Measurements from ENCODE around the gene TRIM37.

The TRIM37 gene

GRCh38 chr17:59046192-59046591, 60.5 kb downstream of the TRIM37 start:
- Histone ChIP-seq H3K4me3 (ENCODE audit: insufficient read depth, low read depth, low read length, poor library complexity, severe bottlenecking) (no peak overlapping the region), H3K36me3 (ENCODE audit: control insufficient read depth, insufficient read depth, low read length) (peaks cover 46% of the 10 kb centered on the region), H3K4me1 (ENCODE audit: control insufficient read depth, insufficient read depth, low read length, poor library complexity, severe bottlenecking) (no peaks in the 10 kb centered on the region), H3K27ac (ENCODE audit: insufficient read depth, low read length, poor library complexity, severe bottlenecking) (no peak overlapping the region), H3K27me3 (replicated peaks; ENCODE audit: control insufficient read depth, insufficient read depth, low read length, poor library complexity, severe bottlenecking) (no peaks in the 10 kb centered on the region), H3K9me3 (ENCODE audit: control insufficient read depth, low read length) (no peaks in the 10 kb centered on the region)
- DNase-seq, result no peak

GRCh38 chr17:59038734-59039133, 67.9 kb downstream of the TRIM37 start:
- no peak for DNase-seq
- Histone ChIP-seq H3K4me3 (ENCODE audit: insufficient read depth, low read depth, low read length, poor library complexity, severe bottlenecking) (no peak overlapping the region), H3K36me3 (ENCODE audit: control insufficient read depth, insufficient read depth, low read length) (peaks cover 34% of the 10 kb centered on the region), H3K27ac (ENCODE audit: insufficient read depth, low read length, poor library complexity, severe bottlenecking) (no peak overlapping the region), H3K4me1 (ENCODE audit: control insufficient read depth, insufficient read depth, low read length, poor library complexity, severe bottlenecking) (no peaks in the 10 kb centered on the region), H3K9me3 (ENCODE audit: control insufficient read depth, low read length) (no peaks in the 10 kb centered on the region), H3K27me3 (replicated peaks; ENCODE audit: control insufficient read depth, insufficient read depth, low read length, poor library complexity, severe bottlenecking) (no peaks in the 10 kb centered on the region)

- DNase-seq, result no peak
- Histone ChIP-seq H3K27me3 (replicated peaks; ENCODE audit: control insufficient read depth, insufficient read depth, low read length, poor library complexity, severe bottlenecking) (no peaks in the 10 kb centered on the region), H3K36me3 (ENCODE audit: control insufficient read depth, insufficient read depth, low read length) (peaks cover 29% of the 10 kb centered on the region), H3K4me1 (ENCODE audit: control insufficient read depth, insufficient read depth, low read length, poor library complexity, severe bottlenecking) (no peaks in the 10 kb centered on the region), H3K27ac (ENCODE audit: insufficient read depth, low read length, poor library complexity, severe bottlenecking) (no peak overlapping the region), H3K9me3 (ENCODE audit: control insufficient read depth, low read length) (no peaks in the 10 kb centered on the region), H3K4me3 (ENCODE audit: insufficient read depth, low read depth, low read length, poor library complexity, severe bottlenecking) (no peak overlapping the region)
Observed at GRCh38 chr17:59037960-59038359, 68.7 kb downstream of the TRIM37 start.

- Histone ChIP-seq H3K27ac (ENCODE audit: insufficient read depth, low read length, poor library complexity, severe bottlenecking) (no peak overlapping the region), H3K27me3 (replicated peaks; ENCODE audit: control insufficient read depth, insufficient read depth, low read length, poor library complexity, severe bottlenecking) (no peaks in the 10 kb centered on the region), H3K4me3 (ENCODE audit: insufficient read depth, low read depth, low read length, poor library complexity, severe bottlenecking) (no peak overlapping the region), H3K9me3 (ENCODE audit: control insufficient read depth, low read length) (no peaks in the 10 kb centered on the region), H3K4me1 (ENCODE audit: control insufficient read depth, insufficient read depth, low read length, poor library complexity, severe bottlenecking) (no peaks in the 10 kb centered on the region), H3K36me3 (ENCODE audit: control insufficient read depth, insufficient read depth, low read length) (peaks cover 15% of the 10 kb centered on the region)
- DNase-seq, result no peak
Observed at GRCh38 chr17:59030811-59031210, 75.9 kb downstream of the TRIM37 start.

- Histone ChIP-seq H3K27ac (ENCODE audit: insufficient read depth, low read length, poor library complexity, severe bottlenecking) (no peak overlapping the region), H3K4me1 (ENCODE audit: control insufficient read depth, insufficient read depth, low read length, poor library complexity, severe bottlenecking) (no peaks in the 10 kb centered on the region), H3K9me3 (ENCODE audit: control insufficient read depth, low read length) (no peaks in the 10 kb centered on the region), H3K4me3 (ENCODE audit: insufficient read depth, low read depth, low read length, poor library complexity, severe bottlenecking) (no peak overlapping the region), H3K27me3 (replicated peaks; ENCODE audit: control insufficient read depth, insufficient read depth, low read length, poor library complexity, severe bottlenecking) (no peaks in the 10 kb centered on the region), H3K36me3 (ENCODE audit: control insufficient read depth, insufficient read depth, low read length) (peaks cover 12% of the 10 kb centered on the region)
- no peak for DNase-seq
Observed at GRCh38 chr17:59028328-59028727, 78.4 kb downstream of the TRIM37 start.

- no peaks in the 10 kb centered on the region for H3K9me3 ChIP-seq (ENCODE audit: control insufficient read depth, low read length)
- no peak overlapping the region for H3K27ac ChIP-seq (ENCODE audit: insufficient read depth, low read length, poor library complexity, severe bottlenecking)
- H3K27me3 ChIP-seq (replicated peaks; ENCODE audit: control insufficient read depth, insufficient read depth, low read length, poor library complexity, severe bottlenecking), result no peaks in the 10 kb centered on the region
- no peak overlapping the region for H3K4me3 ChIP-seq (ENCODE audit: insufficient read depth, low read depth, low read length, poor library complexity, severe bottlenecking)
- DNase-seq, result no peak
- H3K36me3 ChIP-seq (ENCODE audit: control insufficient read depth, insufficient read depth, low read length), result peaks cover 12% of the 10 kb centered on the region
- no peaks in the 10 kb centered on the region for H3K4me1 ChIP-seq (ENCODE audit: control insufficient read depth, insufficient read depth, low read length, poor library complexity, severe bottlenecking)
Observed at GRCh38 chr17:59027750-59028149, 78.9 kb downstream of the TRIM37 start.

GRCh38 chr17:59026176-59026939, 80.3 kb downstream of the TRIM37 start:
- Histone ChIP-seq H3K27me3 (replicated peaks; ENCODE audit: control insufficient read depth, insufficient read depth, low read length, poor library complexity, severe bottlenecking) (no peaks in the 10 kb centered on the region), H3K9me3 (ENCODE audit: control insufficient read depth, low read length) (no peaks in the 10 kb centered on the region), H3K4me1 (ENCODE audit: control insufficient read depth, insufficient read depth, low read length, poor library complexity, severe bottlenecking) (no peaks in the 10 kb centered on the region), H3K27ac (ENCODE audit: insufficient read depth, low read length, poor library complexity, severe bottlenecking) (no peak overlapping the region), H3K36me3 (ENCODE audit: control insufficient read depth, insufficient read depth, low read length) (peaks cover 12% of the 10 kb centered on the region), H3K4me3 (ENCODE audit: insufficient read depth, low read depth, low read length, poor library complexity, severe bottlenecking) (no peak overlapping the region)
- DNase-seq, result no peak

GRCh38 chr17:59024916-59025315, 81.8 kb downstream of the TRIM37 start:
- no peak for DNase-seq
- peaks cover 12% of the 10 kb centered on the region for H3K36me3 ChIP-seq (ENCODE audit: control insufficient read depth, insufficient read depth, low read length)
- no peaks in the 10 kb centered on the region for H3K27me3 ChIP-seq (replicated peaks; ENCODE audit: control insufficient read depth, insufficient read depth, low read length, poor library complexity, severe bottlenecking)
- no peaks in the 10 kb centered on the region for H3K9me3 ChIP-seq (ENCODE audit: control insufficient read depth, low read length)
- no peak overlapping the region for H3K4me3 ChIP-seq (ENCODE audit: insufficient read depth, low read depth, low read length, poor library complexity, severe bottlenecking)
- H3K27ac ChIP-seq (ENCODE audit: insufficient read depth, low read length, poor library complexity, severe bottlenecking), result no peak overlapping the region
- no peaks in the 10 kb centered on the region for H3K4me1 ChIP-seq (ENCODE audit: control insufficient read depth, insufficient read depth, low read length, poor library complexity, severe bottlenecking)

GRCh38 chr17:59018019-59018418, 88.7 kb downstream of the TRIM37 start:
- Histone ChIP-seq H3K4me1 (ENCODE audit: control insufficient read depth, insufficient read depth, low read length, poor library complexity, severe bottlenecking) (no peaks in the 10 kb centered on the region), H3K27ac (ENCODE audit: insufficient read depth, low read length, poor library complexity, severe bottlenecking) (no peak overlapping the region), H3K36me3 (ENCODE audit: control insufficient read depth, insufficient read depth, low read length) (peaks cover 4% of the 10 kb centered on the region), H3K27me3 (replicated peaks; ENCODE audit: control insufficient read depth, insufficient read depth, low read length, poor library complexity, severe bottlenecking) (no peaks in the 10 kb centered on the region), H3K4me3 (ENCODE audit: insufficient read depth, low read depth, low read length, poor library complexity, severe bottlenecking) (no peak overlapping the region), H3K9me3 (ENCODE audit: control insufficient read depth, low read length) (no peaks in the 10 kb centered on the region)
- DNase-seq, result no peak

- DNase-seq, result no peak
- Histone ChIP-seq H3K4me1 (ENCODE audit: control insufficient read depth, insufficient read depth, low read length, poor library complexity, severe bottlenecking) (no peaks in the 10 kb centered on the region), H3K9me3 (ENCODE audit: control insufficient read depth, low read length) (no peaks in the 10 kb centered on the region), H3K27ac (ENCODE audit: insufficient read depth, low read length, poor library complexity, severe bottlenecking) (no peak overlapping the region), H3K27me3 (replicated peaks; ENCODE audit: control insufficient read depth, insufficient read depth, low read length, poor library complexity, severe bottlenecking) (no peaks in the 10 kb centered on the region), H3K36me3 (ENCODE audit: control insufficient read depth, insufficient read depth, low read length) (peaks cover 23% of the 10 kb centered on the region), H3K4me3 (ENCODE audit: insufficient read depth, low read depth, low read length, poor library complexity, severe bottlenecking) (no peak overlapping the region)
Observed at GRCh38 chr17:59011975-59012374, 94.7 kb downstream of the TRIM37 start.
